PC-3 (cell line): Measurements from ENCODE around the gene ITGA4.

ENCODE experiments used
- EZH2 ChIP-seq: fragments of 300-600 bp; sonication (generic); IDR thresholded peaks from one replicate; pipeline ENCODE4 v1.6.1; 2017; ENCODE audit warnings: antibody characterized with exemption, mild to moderate bottlenecking, low read length; ENCODE audit not compliant: unreplicated experiment
- EZH2phosphoT487 ChIP-seq: fragments of 300-600 bp; sonication (generic); IDR thresholded peaks from 2 replicates; pipeline ENCODE4 v1.6.1; 2018; ENCODE audit warnings: mild to moderate bottlenecking, antibody characterized with exemption, low read length, borderline replicate concordance
- TF ChIP-seq, protein P1 (sequence below): fragments of 300-600 bp; sonication (generic); conservative IDR thresholded peaks from 2 replicates; pipeline ENCODE4 v1.5.1; 2017; ENCODE audit warnings: antibody characterized with exemption, low read depth, mild to moderate bottlenecking, low read length

- TF ChIP-seq, protein P1, sequence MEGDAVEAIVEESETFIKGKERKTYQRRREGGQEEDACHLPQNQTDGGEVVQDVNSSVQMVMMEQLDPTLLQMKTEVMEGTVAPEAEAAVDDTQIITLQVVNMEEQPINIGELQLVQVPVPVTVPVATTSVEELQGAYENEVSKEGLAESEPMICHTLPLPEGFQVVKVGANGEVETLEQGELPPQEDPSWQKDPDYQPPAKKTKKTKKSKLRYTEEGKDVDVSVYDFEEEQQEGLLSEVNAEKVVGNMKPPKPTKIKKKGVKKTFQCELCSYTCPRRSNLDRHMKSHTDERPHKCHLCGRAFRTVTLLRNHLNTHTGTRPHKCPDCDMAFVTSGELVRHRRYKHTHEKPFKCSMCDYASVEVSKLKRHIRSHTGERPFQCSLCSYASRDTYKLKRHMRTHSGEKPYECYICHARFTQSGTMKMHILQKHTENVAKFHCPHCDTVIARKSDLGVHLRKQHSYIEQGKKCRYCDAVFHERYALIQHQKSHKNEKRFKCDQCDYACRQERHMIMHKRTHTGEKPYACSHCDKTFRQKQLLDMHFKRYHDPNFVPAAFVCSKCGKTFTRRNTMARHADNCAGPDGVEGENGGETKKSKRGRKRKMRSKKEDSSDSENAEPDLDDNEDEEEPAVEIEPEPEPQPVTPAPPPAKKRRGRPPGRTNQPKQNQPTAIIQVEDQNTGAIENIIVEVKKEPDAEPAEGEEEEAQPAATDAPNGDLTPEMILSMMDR, result no peak
- no peak for TF ChIP-seq EZH2phosphoT487
- no peak for TF ChIP-seq EZH2
Observed at GRCh38 chr2:181576431-181576830, 119.2 kb downstream of the ITGA4 start.
